ENCODE measurements around the gene SLC35A4.

DNA sequence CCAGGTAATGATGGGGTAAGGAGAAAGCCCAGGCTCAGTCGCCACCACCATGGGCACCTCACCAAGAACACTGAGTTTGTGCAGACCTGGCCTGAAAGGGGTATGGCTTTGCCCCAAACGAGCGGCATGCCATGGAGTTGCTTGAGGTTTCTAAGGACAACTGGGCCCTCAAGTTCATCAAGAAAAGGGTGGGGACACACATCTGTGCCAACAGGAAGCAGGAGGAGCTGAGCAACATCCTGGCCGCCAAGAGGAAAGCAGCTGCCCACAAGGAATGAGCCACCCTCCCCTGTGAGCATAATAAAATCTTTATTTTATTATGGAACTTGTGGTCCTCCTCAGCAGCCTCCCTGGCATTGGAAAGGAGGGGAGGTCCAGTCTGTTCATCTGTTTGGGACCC, 44.5 kb downstream of the SLC35A4 start:
- TF ChIP-seq, protein P1, sequence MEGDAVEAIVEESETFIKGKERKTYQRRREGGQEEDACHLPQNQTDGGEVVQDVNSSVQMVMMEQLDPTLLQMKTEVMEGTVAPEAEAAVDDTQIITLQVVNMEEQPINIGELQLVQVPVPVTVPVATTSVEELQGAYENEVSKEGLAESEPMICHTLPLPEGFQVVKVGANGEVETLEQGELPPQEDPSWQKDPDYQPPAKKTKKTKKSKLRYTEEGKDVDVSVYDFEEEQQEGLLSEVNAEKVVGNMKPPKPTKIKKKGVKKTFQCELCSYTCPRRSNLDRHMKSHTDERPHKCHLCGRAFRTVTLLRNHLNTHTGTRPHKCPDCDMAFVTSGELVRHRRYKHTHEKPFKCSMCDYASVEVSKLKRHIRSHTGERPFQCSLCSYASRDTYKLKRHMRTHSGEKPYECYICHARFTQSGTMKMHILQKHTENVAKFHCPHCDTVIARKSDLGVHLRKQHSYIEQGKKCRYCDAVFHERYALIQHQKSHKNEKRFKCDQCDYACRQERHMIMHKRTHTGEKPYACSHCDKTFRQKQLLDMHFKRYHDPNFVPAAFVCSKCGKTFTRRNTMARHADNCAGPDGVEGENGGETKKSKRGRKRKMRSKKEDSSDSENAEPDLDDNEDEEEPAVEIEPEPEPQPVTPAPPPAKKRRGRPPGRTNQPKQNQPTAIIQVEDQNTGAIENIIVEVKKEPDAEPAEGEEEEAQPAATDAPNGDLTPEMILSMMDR (IDR thresholded peaks at IDR 0.05): no peak
- TF ChIP-seq EZH2 (IDR thresholded peaks at IDR 0.05; ENCODE audit: borderline replicate concordance, insufficient read depth, low read depth, low read length, poor library complexity, severe bottlenecking): no peak

Measured in B cell (primary cell).